MM.1S (cell line): ENCODE data around the gene TRIM6.

Source experiments
- DNase-seq: peaks from one replicate; pipeline ENCODE4 v3.0.0-alpha.2; 2015
- H2AFZ ChIP-seq: fragments of 300-600 bp; sonication (generic); 2 replicates; pipeline ENCODE4 v1.6.0; 2016; ENCODE audit warnings: antibody characterized with exemption, low read length
- H3F3A ChIP-seq: fragments of 300-600 bp; sonication (generic); 2 replicates; pipeline ENCODE4 v1.6.1; 2016; ENCODE audit warnings: mild to moderate bottlenecking, antibody characterized with exemption, low read length, moderate library complexity, mixed read lengths; ENCODE audit not compliant: insufficient read depth
- H3K27ac ChIP-seq: fragments of 300-600 bp; sonication (generic); 2 replicates; pipeline ENCODE4 v1.5.1; 2016; ENCODE audit warnings: mild to moderate bottlenecking, low read length
- H3K27me3 ChIP-seq: fragments of 300-600 bp; sonication (generic); replicated peaks from 2 replicates; pipeline ENCODE4 v1.6.0; 2016; ENCODE audit warnings: low read length; ENCODE audit not compliant: insufficient read depth
- H3K36me3 ChIP-seq: fragments of 300-600 bp; sonication (generic); replicated peaks from 2 replicates; pipeline ENCODE4 v1.6.1; 2016; ENCODE audit warnings: mild to moderate bottlenecking, low read length, mixed read lengths; ENCODE audit not compliant: insufficient read depth
- H3K4me1 ChIP-seq: fragments of 300-600 bp; sonication (generic); 2 replicates; pipeline ENCODE4 v1.6.1; 2016; ENCODE audit warnings: low read length, mixed read lengths
- H3K4me2 ChIP-seq: fragments of 300-600 bp; sonication (generic); 2 replicates; pipeline ENCODE4 v1.6.0; 2016; ENCODE audit warnings: low read depth, low read length
- H3K4me3 ChIP-seq: fragments of 300-600 bp; sonication (generic); 2 replicates; pipeline ENCODE4 v1.5.1; 2016; ENCODE audit warnings: low read length, mixed read lengths
- H3K79me2 ChIP-seq: fragments of 300-600 bp; sonication (generic); 2 replicates; pipeline ENCODE4 v1.6.1; 2016; ENCODE audit warnings: mixed run types, low read length, mixed read lengths
- H3K9ac ChIP-seq: fragments of 300-600 bp; sonication (generic); 2 replicates; pipeline ENCODE4 v1.6.1; 2016; ENCODE audit warnings: low read length, mixed read lengths
- H3K9me2 ChIP-seq: fragments of 300-600 bp; sonication (generic); replicated peaks from 2 replicates; pipeline ENCODE4 v1.6.1; 2016; ENCODE audit warnings: mild to moderate bottlenecking, low read length, mixed read lengths; ENCODE audit not compliant: insufficient read depth
- H3K9me3 ChIP-seq: fragments of 300-600 bp; sonication (generic); replicated peaks from 2 replicates; pipeline ENCODE4 v1.6.1; 2016; ENCODE audit warnings: mild to moderate bottlenecking, low read length, mixed read lengths; ENCODE audit not compliant: insufficient read depth
- H4K20me1 ChIP-seq: fragments of 300-600 bp; sonication (generic); 2 replicates; pipeline ENCODE4 v1.6.1; 2016; ENCODE audit warnings: mild to moderate bottlenecking, low read length, moderate library complexity, mixed read lengths; ENCODE audit not compliant: insufficient read depth
- CTCF ChIP-seq: fragments of 300-600 bp; sonication (generic); IDR thresholded peaks from 2 replicates; pipeline ENCODE4 v1.5.1; 2016; ENCODE audit warnings: antibody characterized with exemption, low read length, mixed read lengths
- EZH2 ChIP-seq: fragments of 300-600 bp; sonication (generic); optimal IDR thresholded peaks from 2 replicates; pipeline ENCODE3; 2017; ENCODE audit warnings: low read depth, mild to moderate bottlenecking, antibody characterized with exemption, low read length, mixed read lengths
- EZH2phosphoT487 ChIP-seq: fragments of 300-600 bp; sonication (generic); IDR thresholded peaks from 2 replicates; pipeline ENCODE4 v1.6.1; 2018; ENCODE audit warnings: antibody characterized with exemption, low read length

The TRIM6 gene

GRCh38 chr11:5631969-5632635, 35.7 kb downstream of the TRIM6 start:
- H3K4me2 ChIP-seq: peak overlapping the region; percentile 16; the same call in 1 of the 2 replicates
- H3K36me3 ChIP-seq: no peaks in the 10 kb centered on the region
- no peak overlapping the region for H3K27ac ChIP-seq
- H3K9me2 ChIP-seq: no peaks in the 10 kb centered on the region
- H2AFZ ChIP-seq: no peak overlapping the region
- TF ChIP-seq CTCF: no peak
- no peak for TF ChIP-seq EZH2phosphoT487
- no peak for TF ChIP-seq EZH2
- no peaks in the 10 kb centered on the region for H3F3A ChIP-seq
- no peaks in the 10 kb centered on the region for H4K20me1 ChIP-seq
- no peaks in the 10 kb centered on the region for H3K9me3 ChIP-seq
- H3K27me3 ChIP-seq: peaks cover 17% of the 10 kb centered on the region
- no peak overlapping the region for H3K4me3 ChIP-seq
- no peak overlapping the region for H3K9ac ChIP-seq
- H3K79me2 ChIP-seq: no peaks in the 10 kb centered on the region
- DNase-seq: peak; percentile 50
- peaks cover 5% of the 10 kb centered on the region; the same call in 1 of the 2 replicates for H3K4me1 ChIP-seq

- Histone ChIP-seq H3F3A (no peaks in the 10 kb centered on the region), H4K20me1 (no peaks in the 10 kb centered on the region)
Measured at GRCh38 chr11:5639953-5640352, 43.5 kb downstream of the TRIM6 start.

DNA sequence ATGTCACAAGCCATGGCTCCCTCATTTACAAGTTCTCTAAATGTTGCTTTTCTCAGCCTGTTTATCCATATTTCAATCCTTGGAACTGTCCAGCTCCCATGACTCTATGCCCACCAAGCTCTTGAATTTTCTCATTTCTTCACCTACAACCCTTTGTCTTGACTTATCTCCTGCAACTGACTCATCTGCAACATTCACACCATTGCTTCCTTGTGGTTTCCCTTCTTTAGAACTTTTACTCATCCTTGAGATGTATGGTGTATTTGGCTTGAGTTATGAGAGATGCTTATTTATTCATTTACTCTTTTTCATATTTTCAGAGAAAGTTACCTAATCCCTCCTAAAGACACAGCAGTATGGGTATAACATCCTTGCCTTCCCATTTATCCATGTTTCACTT, 47.1 kb downstream of the TRIM6 start:
- H3K27ac ChIP-seq: no peak overlapping the region
- H3K4me2 ChIP-seq: no peak overlapping the region
- TF ChIP-seq CTCF: no peak
- TF ChIP-seq EZH2phosphoT487: no peak
- H3K4me3 ChIP-seq: no peak overlapping the region
- H3K36me3 ChIP-seq: no peaks in the 10 kb centered on the region
- H3F3A ChIP-seq: no peaks in the 10 kb centered on the region
- no peaks in the 10 kb centered on the region for H3K4me1 ChIP-seq
- H3K9me3 ChIP-seq: no peaks in the 10 kb centered on the region
- no peak overlapping the region for H2AFZ ChIP-seq
- no peaks in the 10 kb centered on the region for H3K79me2 ChIP-seq
- H3K9me2 ChIP-seq: no peaks in the 10 kb centered on the region
- no peaks in the 10 kb centered on the region for H4K20me1 ChIP-seq
- H3K27me3 ChIP-seq: no peaks in the 10 kb centered on the region
- no peak overlapping the region for H3K9ac ChIP-seq
- DNase-seq: no peak

More at GRCh38 chr11:5639953-5640352, 43.5 kb downstream of the TRIM6 start:
- no peaks in the 10 kb centered on the region for H3K79me2 ChIP-seq
- no peaks in the 10 kb centered on the region for H3K36me3 ChIP-seq
- TF ChIP-seq EZH2phosphoT487 (no peak), CTCF (no peak)
- H3K27ac ChIP-seq: no peak overlapping the region
- H3K4me3 ChIP-seq: no peak overlapping the region
- no peak overlapping the region for H2AFZ ChIP-seq
- H3K9me3 ChIP-seq: no peaks in the 10 kb centered on the region
- no peaks in the 10 kb centered on the region for H3K4me1 ChIP-seq
- H3K9me2 ChIP-seq: no peaks in the 10 kb centered on the region
- H3K27me3 ChIP-seq: no peaks in the 10 kb centered on the region
- no peak overlapping the region for H3K4me2 ChIP-seq
- DNase-seq: no peak
- no peak overlapping the region for H3K9ac ChIP-seq
